Ishikawa (cell line): ENCODE data around the gene BAHD1.

ENCODE experiments used
- CEBPB ChIP-seq: IDR thresholded peaks from 2 replicates; pipeline ENCODE4 v1.6.1; 2012
- CREB1 ChIP-seq: IDR thresholded peaks from 2 replicates; pipeline ENCODE4 v1.6.1; 2012; ENCODE audit warnings: low read depth
- EGR1 ChIP-seq: IDR thresholded peaks from 2 replicates; pipeline ENCODE4 v1.6.1; 2012
- EP300 ChIP-seq: IDR thresholded peaks from 2 replicates; pipeline ENCODE4 v1.6.1; 2012; ENCODE audit warnings: borderline replicate concordance
- FOXM1 ChIP-seq: IDR thresholded peaks from 2 replicates; pipeline ENCODE4 v1.6.1; 2012; ENCODE audit warnings: low read depth, borderline replicate concordance
- NFIC ChIP-seq: IDR thresholded peaks from 2 replicates; pipeline ENCODE4 v1.6.1; 2012
- RAD21 ChIP-seq: IDR thresholded peaks from 2 replicates; pipeline ENCODE4 v1.6.1; 2012; ENCODE audit warnings: low read depth
- TAF1 ChIP-seq: IDR thresholded peaks from 2 replicates; pipeline ENCODE4 v1.6.1; 2012; ENCODE audit warnings: low read depth, mild to moderate bottlenecking
- TCF12 ChIP-seq: IDR thresholded peaks from 2 replicates; pipeline ENCODE4 v1.6.1; 2012; ENCODE audit warnings: low read depth
- TEAD4 ChIP-seq: IDR thresholded peaks from 2 replicates; pipeline ENCODE4 v1.6.1; 2012
- YY1 ChIP-seq: IDR thresholded peaks from 2 replicates; pipeline ENCODE4 v1.6.1; 2012; ENCODE audit warnings: low read depth
- ZBTB7A ChIP-seq: IDR thresholded peaks from 2 replicates; pipeline ENCODE4 v1.6.1; 2012; ENCODE audit warnings: low read depth
- TF ChIP-seq, protein P1 (sequence below): IDR thresholded peaks from 2 replicates; pipeline ENCODE4 v1.6.1; 2012; ENCODE audit warnings: low read depth, mild to moderate bottlenecking
- TF ChIP-seq, protein P2 (sequence below): IDR thresholded peaks from 2 replicates; pipeline ENCODE4 v1.6.1; 2012
- TF ChIP-seq, protein P3 (sequence below): IDR thresholded peaks from 2 replicates; pipeline ENCODE4 v1.6.1; 2012

Gene BAHD1

DNA sequence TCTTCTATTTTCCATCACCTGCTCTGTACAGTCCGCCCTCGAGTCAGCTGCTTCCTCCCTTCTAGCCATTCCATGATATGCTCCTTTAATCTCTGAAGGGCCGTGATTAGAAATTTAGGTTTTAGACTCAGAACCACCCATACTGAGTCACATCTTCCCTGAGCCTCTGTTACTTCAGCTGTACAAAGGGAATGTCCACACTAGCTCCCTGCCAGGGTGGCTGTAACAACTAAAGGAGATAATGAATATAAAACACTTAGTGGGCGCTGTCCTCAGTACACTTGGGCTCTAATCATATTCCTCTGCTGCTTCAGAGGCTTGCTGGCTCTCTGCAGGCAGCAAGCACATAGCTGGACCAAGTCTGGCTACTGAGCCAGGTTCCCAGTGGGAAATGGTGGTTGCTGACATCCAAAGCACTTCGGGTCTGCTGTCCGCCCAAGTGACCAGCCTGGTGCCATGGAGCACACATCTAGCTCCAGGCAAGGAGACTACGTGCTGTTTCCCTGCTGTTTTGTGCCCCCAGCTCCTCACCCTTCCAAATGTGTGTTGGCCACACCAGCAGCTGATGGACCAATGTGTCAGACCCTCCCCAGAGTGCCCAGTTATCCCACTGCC, 29.1 kb downstream of the BAHD1 start:
- TF ChIP-seq, protein P1, sequence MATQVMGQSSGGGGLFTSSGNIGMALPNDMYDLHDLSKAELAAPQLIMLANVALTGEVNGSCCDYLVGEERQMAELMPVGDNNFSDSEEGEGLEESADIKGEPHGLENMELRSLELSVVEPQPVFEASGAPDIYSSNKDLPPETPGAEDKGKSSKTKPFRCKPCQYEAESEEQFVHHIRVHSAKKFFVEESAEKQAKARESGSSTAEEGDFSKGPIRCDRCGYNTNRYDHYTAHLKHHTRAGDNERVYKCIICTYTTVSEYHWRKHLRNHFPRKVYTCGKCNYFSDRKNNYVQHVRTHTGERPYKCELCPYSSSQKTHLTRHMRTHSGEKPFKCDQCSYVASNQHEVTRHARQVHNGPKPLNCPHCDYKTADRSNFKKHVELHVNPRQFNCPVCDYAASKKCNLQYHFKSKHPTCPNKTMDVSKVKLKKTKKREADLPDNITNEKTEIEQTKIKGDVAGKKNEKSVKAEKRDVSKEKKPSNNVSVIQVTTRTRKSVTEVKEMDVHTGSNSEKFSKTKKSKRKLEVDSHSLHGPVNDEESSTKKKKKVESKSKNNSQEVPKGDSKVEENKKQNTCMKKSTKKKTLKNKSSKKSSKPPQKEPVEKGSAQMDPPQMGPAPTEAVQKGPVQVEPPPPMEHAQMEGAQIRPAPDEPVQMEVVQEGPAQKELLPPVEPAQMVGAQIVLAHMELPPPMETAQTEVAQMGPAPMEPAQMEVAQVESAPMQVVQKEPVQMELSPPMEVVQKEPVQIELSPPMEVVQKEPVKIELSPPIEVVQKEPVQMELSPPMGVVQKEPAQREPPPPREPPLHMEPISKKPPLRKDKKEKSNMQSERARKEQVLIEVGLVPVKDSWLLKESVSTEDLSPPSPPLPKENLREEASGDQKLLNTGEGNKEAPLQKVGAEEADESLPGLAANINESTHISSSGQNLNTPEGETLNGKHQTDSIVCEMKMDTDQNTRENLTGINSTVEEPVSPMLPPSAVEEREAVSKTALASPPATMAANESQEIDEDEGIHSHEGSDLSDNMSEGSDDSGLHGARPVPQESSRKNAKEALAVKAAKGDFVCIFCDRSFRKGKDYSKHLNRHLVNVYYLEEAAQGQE: no peak
- TF ChIP-seq RAD21 (no peak), NFIC (no peak)

DNA sequence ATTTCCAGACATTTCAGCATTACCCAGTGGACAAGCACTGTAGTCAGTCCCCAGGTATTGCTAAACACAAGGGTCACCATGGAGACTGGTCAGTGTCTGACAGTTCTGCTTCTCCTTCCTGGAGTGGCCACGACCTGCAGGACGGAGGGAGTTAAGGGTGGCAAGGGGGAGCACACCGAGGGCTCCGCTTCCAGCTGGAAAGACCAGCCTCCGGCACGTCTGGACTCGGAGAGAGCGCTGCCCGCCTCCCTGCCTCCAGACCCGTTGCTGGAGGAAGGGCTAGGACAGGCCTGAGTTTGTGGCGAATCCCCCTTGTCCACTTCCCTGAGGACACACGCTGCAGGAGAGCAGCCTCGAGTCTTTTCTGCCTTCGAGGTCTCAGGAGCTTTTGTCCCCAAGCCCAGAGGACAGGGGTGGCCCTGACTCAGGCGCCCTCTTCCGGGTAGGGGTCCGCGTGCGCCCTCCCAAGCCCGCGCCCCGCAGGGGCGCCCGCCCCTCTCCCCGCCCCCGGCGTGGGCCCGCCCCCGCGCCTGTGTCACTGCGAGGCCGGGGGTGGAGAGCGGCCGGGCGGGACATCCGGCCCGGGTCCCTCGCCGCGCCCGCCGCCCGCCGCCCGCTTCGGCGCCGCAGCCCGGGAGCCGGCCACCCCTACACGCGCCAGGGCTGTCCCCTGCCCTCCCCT, 29.8 kb downstream of the BAHD1 start, which contains the start of gene CHST14:
Gene CHST14, plus strand, starts transcription at position 562 of the 682 bp plus-strand sequence. CDS start 230 bp downstream, outside the sequence.
- TF ChIP-seq, protein P2, sequence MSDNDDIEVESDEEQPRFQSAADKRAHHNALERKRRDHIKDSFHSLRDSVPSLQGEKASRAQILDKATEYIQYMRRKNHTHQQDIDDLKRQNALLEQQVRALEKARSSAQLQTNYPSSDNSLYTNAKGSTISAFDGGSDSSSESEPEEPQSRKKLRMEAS: no peak
- TF ChIP-seq FOXM1 (no peak), CEBPB (no peak), TAF1 (0 out of 2 replicates have a peak, but pooled peaks have one; percentile 11), EP300 (no peak), ZBTB7A (peak; percentile 65), TEAD4 (no peak), CREB1 (no peak), EGR1 (peak; percentile 38; the same call in 1 of the 2 replicates), YY1 (no peak), TCF12 (no peak), RAD21 (no peak), NFIC (no peak)
- TF ChIP-seq, protein P1: no peak
- TF ChIP-seq, protein P3, sequence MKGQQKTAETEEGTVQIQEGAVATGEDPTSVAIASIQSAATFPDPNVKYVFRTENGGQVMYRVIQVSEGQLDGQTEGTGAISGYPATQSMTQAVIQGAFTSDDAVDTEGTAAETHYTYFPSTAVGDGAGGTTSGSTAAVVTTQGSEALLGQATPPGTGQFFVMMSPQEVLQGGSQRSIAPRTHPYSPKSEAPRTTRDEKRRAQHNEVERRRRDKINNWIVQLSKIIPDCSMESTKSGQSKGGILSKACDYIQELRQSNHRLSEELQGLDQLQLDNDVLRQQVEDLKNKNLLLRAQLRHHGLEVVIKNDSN: no peak

DNA sequence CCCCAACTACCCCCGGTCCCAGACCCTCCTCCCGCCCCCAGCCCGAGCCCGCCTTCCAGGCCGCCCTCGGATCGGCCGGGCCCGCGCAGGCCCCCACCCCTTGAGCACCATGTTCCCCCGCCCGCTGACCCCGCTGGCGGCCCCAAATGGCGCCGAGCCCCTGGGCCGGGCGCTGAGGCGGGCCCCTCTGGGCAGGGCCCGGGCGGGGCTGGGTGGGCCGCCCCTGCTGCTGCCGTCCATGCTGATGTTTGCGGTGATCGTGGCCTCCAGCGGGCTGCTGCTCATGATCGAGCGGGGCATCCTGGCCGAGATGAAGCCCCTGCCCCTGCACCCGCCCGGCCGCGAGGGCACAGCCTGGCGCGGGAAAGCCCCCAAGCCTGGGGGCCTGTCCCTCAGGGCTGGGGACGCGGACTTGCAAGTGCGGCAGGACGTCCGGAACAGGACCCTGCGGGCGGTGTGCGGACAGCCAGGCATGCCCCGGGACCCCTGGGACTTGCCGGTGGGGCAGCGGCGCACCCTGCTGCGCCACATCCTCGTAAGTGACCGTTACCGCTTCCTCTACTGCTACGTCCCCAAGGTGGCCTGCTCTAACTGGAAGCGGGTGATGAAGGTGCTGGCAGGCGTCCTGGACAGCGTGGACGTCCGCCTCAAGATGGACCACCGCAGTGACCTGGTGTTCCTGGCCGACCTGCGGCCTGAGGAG, 30.5 kb downstream of the BAHD1 start:
- TF ChIP-seq NFIC (no peak), YY1 (peak; percentile 30), TAF1 (peak; percentile 43; the same call in 1 of the 2 replicates), ZBTB7A (peak; percentile 71; the same call in 1 of the 2 replicates)
- TF ChIP-seq, protein P2: peak; percentile 13; the same call in 1 of the 2 replicates

DNA sequence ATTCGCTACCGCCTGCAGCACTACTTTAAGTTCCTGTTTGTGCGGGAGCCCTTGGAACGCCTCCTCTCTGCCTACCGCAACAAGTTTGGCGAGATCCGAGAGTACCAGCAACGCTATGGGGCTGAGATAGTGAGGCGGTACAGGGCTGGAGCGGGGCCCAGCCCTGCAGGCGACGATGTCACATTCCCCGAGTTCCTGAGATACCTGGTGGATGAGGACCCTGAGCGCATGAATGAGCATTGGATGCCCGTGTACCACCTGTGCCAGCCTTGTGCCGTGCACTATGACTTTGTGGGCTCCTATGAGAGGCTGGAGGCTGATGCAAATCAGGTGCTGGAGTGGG, 31.0 kb downstream of the BAHD1 start:
- TF ChIP-seq TCF12 (peak; percentile 53), EP300 (no peak), FOXM1 (no peak), NFIC (peak; percentile 43), RAD21 (no peak), TAF1 (no peak), EGR1 (no peak), TEAD4 (peak; percentile 96), CREB1 (no peak), YY1 (no peak), ZBTB7A (no peak), CEBPB (no peak)
- TF ChIP-seq, protein P3: no peak
- TF ChIP-seq, protein P1: no peak
- TF ChIP-seq, protein P2: 0 out of 2 replicates have a peak, but pooled peaks have one; percentile 4
